Activated CD8-positive, alpha-beta memory T cell treated with anti-CD3 and anti-CD28 coated beads for 24 hours (primary cell): Measurements from ENCODE around the gene OR10A6.
A peak's percentile ranks its signal among the peaks of the same experiment; 100 is the strongest.

Experiments
- DNase-seq: peaks from one replicate; pipeline ENCODE4 v3.0.0-alpha.2; 2020

The OR10A6 gene

GRCh38 chr11:7909585-7910285 is 21.3 kb downstream of the OR10A6 start:
- no peak for DNase-seq

DNA sequence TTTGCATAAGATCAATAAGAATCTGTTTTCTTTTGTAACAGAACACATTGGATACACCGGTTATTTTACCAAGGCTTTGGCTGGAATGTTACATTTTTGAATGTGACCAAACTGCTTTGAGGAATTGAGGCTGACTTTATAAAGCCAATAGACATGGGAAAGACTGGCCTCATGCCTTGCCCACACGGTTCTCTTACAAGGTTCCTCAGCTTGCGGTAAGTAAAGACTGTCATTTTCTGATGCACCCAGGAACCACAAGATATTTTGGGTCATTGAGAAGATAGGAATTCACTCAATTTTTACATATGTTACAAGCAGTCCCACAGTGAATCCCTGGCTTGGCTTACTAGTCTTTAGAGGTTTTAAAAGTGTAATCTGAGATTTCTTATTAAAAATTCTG is 23.9 kb downstream of the OR10A6 start:
- no peak for DNase-seq

DNA sequence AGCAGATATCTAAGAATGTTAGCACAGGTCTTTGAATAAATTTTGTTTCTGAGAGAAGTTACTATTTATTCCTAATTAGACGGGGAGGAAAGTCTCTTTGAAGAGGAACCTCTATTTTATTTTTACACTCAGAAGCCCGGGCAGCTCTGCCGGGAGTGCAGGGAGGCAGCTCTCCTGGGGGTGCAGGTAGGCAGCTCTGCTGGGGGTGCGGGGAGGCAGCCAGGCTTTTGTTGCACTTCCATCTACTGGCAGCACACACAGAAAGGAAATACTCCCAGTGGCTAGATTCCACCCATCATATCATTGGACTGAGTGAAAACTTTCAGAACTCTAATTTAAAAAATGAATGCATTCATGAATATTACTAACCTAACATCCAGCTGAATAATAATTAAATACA is 24.6 kb downstream of the OR10A6 start:
- DNase-seq = no peak

GRCh38 chr11:7905961-7906429 is 25.1 kb downstream of the OR10A6 start:
- DNase-seq = no peak

GRCh38 chr11:7905549-7905948 is 25.5 kb downstream of the OR10A6 start:
- no peak for DNase-seq

- DNase-seq = no peak
Measured at GRCh38 chr11:7904917-7905316, 26.2 kb downstream of the OR10A6 start.

GRCh38 chr11:7903940-7904339 is 27.1 kb downstream of the OR10A6 start:
- no peak for DNase-seq

- DNase-seq = no peak
Measured at GRCh38 chr11:7901319-7901854, 29.7 kb downstream of the OR10A6 start.

DNA sequence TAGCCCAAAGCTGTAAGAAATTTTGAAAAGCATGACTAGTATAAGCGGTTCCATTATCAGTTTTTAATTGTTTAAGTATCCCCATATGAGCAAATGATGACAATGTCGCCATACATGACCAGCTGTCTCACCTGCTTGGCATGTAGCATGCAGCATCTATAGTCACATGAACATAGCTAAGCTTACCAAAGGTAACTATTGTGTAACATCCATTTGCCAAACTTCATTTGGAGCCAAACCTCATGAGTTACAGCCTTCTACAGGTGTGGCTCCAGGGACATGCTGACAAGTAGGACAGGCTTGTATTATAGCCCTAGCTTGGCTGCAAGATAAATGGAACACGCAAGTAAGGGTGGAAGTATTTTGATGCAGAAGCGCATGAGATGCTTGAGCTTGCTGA is 30.4 kb downstream of the OR10A6 start:
- no peak for DNase-seq

GRCh38 chr11:7899418-7899817 is 31.6 kb downstream of the OR10A6 start:
- DNase-seq = no peak

DNA sequence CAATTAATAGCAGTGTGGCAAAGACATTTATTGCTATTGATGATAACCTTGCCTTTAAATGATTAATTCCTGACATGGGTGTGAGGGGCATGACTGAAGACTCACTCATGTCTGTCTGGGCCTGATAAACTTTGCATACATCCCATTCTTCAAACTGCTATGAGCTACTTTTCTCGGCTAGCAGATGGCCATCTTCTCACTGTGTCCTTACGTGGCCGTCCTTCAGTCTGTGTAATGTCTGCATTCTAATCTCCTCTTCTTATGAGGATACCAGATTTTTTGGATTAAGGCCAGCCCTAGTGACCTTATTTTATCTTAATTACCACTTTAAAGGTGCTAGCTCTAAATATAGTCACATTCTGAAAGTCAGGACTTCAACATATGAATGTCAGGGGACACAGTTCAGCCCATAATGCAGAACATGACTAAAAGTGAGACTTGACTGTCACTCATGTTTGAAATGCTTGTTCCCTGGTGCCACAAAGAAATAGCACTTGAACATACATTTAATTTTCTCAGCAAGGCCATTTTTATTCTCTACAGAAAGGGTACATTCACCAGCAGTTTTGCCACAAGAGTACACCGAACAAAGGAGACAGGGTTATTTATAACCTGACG is 32.3 kb downstream of the OR10A6 start:
- DNase-seq = no peak

DNA sequence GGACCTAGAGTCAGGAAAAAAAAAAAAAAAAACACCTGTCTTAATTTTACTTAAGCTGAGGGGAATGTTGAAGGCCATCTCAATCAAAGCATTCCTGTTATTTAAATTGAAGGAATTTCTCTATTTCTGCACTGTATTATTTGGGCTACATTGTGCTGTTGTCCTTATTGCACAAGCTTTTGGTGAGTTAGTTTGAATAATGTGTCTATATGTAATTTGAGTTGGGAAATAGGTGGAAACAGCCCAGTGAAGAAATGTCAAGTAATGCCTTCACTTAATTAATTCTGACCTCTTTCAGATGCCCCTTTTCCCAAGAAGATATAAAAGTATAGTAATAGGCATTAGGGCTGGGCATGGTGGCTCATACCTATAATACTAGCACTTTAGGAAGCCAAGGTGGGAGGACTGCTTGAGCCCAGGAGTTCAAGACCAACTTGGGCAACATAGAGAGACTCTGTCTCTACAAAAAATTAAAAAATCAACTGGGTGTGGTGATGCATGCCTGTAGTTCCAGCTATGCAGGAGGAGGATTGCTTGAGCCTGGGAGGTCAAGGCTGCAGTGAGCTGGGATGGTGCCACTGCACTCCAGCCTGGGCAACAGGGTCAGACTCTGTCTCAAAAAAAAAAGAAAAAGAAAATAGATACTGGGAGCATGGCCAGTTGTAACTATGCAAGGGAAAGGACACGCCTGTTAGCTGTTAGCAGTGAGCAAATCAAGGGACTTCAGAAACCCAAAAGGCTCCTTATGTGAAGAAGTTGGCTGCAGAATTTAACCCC is 34.9 kb downstream of the OR10A6 start:
- DNase-seq = no peak

DNA sequence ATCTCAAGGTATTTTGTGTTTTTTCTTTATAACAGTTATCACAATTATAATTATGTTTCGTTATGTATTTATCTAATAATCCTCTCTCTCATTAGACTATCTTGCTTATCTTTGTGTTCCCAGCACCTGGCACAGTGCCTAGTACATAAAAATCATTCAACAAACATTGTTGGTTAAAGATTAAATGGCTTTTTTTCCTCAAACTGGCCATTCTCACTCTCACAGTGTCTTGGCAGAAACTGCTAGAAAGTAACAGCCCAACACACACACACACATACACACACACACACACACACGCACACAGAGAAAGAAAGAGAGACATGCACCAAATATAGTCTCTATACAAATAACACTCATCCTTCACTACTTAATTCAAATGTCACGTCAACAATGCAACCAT is 36.8 kb downstream of the OR10A6 start:
- no peak for DNase-seq

DNA sequence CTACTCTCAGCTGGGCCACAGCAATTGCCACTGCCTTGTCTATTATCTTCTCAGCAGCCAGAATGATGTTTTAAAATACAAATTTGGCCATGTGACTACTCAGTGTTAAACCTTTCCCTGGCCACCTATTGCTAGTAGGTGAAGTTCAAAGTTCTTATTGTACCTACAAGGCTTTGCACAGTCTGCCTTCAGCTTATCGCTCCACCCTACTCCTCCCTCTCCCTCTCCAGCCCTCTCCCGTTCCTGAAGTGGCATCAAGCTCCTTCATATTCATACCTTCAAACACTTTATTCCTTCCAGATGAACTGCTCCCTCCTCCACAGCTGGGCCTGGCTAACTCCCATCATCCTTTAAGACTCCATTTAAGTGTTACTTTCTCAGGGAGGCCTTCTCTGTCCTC is 37.3 kb downstream of the OR10A6 start:
- DNase-seq = no peak

DNA sequence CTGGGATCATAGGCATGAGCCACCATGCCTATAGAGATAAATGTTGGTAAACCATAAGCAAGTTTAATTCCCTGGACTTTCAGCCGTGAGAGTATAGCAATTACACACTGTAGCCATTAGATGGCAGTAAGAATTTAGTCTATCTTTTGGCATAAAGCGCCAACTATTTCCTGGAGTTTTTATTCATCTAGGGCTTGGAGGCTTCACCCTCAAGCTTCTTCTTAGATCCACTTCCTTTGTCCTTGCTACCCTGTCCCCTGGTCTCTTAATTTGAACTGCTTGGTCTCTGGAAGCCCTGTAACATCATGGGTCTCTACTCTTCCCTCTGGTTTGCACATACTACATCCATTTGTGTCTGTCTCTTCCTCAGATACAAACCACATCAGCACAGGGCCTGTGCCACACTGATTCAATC is 38.2 kb downstream of the OR10A6 start:
- DNase-seq = peak; percentile 59

DNA sequence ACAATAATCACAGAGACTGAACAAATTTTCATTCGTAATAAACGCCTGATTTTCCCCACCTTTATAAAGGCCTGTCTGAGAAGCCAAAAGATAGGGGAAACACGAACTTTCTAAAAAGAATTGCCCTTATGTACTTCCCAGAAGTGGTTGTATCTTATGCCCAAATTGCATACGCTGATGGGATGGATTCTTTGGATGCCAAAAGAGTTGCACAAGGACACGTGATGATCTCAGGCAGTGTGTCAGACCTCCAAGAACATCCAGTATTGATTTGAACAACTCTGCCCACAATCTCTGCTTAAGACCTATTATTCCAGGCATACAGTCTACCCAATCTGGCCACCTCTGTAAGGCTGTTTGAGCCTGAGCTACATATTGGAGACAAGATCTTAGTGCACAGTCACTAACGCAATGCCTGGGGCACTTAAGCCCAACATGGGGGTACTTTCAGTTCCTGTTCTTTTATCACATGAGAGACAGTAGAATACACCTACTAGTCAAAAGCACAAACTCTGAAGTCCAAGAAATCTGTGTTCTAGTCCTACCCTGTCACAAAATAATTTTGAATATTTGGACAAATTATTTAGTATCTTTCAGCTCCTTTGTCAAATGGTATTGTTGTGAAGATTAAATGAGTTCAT is 38.9 kb downstream of the OR10A6 start:
- no peak for DNase-seq

DNA sequence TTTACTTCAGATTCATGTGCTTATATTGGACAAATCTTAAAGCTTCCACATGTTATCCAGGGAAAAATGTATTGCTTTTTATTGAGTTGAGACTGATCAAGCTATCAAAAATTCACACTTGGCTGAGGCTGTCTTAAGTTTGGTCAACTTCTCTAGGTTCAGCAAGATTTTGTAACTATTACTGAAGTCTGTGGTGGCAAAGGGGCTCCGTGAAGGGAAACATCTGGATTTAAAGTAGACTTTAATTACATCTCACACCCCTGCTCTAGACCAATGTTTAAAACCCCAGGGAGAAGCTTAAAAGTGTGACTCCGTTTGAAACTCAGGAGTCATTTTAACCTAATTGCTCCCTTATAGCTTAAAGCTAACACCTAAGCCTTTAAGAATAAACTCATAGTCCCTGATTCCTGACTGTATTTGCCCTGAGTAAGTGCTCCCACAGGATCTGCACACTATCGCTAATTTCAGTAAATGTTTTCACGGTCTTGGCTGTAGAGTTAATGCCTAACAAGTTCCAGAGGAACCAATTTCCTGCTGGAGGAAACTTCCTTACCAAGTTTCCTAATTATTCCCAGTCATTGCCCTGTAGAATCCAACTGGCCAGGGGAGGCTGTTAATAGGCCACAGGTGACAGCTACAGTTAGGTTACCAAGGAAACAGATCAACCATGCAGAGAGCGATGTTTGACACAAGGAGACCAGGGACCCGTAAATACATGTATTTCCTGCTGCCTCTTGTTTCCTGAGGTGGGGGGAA is 40.5 kb downstream of the OR10A6 start:
- DNase-seq = no peak

DNA sequence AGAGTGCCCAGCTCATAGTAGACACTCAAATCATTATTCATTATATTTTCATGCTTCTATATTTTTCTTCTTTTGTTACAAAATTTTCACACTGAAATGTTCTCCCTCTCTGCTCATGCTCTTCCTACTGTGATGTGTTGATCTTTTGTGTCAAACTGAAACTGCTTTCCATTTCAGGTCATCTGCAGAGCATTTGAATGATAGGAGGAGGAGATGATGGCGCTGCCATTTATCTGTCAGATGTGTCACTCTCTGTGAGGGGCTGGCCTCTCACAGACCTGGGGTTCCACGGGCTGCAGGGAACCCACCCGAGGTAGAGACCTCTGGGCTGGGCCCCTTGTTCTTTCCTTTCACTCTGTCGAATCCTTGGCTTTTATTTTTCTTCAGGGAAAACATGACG is 41.1 kb downstream of the OR10A6 start:
- no peak for DNase-seq

GRCh38 chr11:7882860-7883259 is 48.2 kb downstream of the OR10A6 start:
- no peak for DNase-seq
